HAP-1 (cell line): ENCODE data around the gene CA9.

Source experiments
- DNase-seq, 2 experiments: peaks; one replicate each; pipeline ENCODE4 v3.0.0-alpha.2; 2016 to 2020; ENCODE audit warnings: low spot score in 2 of 2
- H3K27me3 ChIP-seq: fragments of 250-450 bp; sonication (Bioruptor Pico); 2 replicates; pipeline ENCODE4 v1.5.1; 2020; ENCODE audit warnings: low read depth, mild to moderate bottlenecking, moderate library complexity
- H3K36me3 ChIP-seq: fragments of 250-450 bp; sonication (Bioruptor Pico); replicated peaks from 2 replicates; pipeline ENCODE4 v1.5.1; 2020; ENCODE audit warnings: mild to moderate bottlenecking
- H3K4me1 ChIP-seq: fragments of 250-450 bp; sonication (Bioruptor Pico); 2 replicates; pipeline ENCODE4 v1.5.1; 2020; ENCODE audit warnings: mild to moderate bottlenecking
- H3K4me3 ChIP-seq: fragments of 250-450 bp; sonication (Bioruptor Pico); 2 replicates; pipeline ENCODE4 v1.5.1; 2020; ENCODE audit warnings: mild to moderate bottlenecking, moderate library complexity
- H3K9me3 ChIP-seq: fragments of 250-450 bp; sonication (Bioruptor Pico); 2 replicates; pipeline ENCODE4 v1.5.1; 2020; ENCODE audit warnings: mild to moderate bottlenecking, moderate library complexity
- in situ Hi-C: fragments of 300-500 bp; cut with MboI; formaldehyde crosslinking; loops from 3 replicates; pipeline ENCODE4 v1.14.3; 2020; ENCODE audit warnings: low sequenced_read_pairs, inconsistent platforms, mixed read lengths

Gene CA9

DNA sequence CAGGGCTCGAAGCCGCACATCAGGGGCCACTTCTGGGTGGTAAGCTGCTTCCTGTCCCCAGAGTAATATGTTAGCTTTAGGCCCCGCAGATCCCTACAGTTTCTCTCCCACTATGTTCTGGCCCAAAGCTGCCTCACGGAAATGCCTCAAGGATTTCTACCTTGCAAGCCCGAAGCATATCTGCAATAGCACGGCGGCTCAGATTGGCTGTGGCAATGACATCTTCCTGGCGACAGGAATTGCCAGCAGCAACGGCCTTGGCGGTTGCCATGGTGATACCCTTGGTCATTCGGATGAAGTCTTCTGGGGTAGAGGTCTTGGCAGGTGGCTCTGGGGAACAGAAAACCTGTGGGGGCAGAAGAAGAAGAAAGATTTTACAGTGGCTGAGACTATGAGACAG is 26.3 kb downstream of the CA9 start:
- H3K4me1 ChIP-seq = peaks cover 2% of the 10 kb centered on the region; the same call in 1 of the 2 replicates
- H3K9me3 ChIP-seq = no peaks in the 10 kb centered on the region
- H3K4me3 ChIP-seq = no peak overlapping the region
- in situ Hi-C loops = no loop called here
- DNase-seq = no peak
- no peaks in the 10 kb centered on the region for H3K27me3 ChIP-seq
- peaks cover 92% of the 10 kb centered on the region for H3K36me3 ChIP-seq

DNA sequence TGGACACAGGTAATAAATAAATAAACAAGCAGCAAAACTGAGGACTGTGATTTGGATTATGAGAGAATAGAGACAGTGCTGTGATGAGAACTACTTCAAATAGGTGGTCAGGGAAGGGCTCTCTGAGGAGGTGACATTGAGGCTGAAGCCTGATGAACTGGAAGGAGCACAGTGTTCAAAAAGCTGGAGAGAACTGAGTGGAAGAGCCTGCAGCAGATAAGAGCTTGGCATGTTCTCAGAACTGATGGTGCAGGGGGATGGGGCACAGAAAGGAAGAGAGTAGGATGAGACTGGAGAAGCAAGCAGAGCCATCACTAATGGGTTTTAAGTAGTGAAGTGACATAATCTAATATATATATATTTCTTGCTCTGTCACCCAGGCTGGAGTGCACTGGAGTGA is 27.2 kb downstream of the CA9 start:
- no peak overlapping the region for H3K4me3 ChIP-seq
- no peaks in the 10 kb centered on the region for H3K27me3 ChIP-seq
- no peak for DNase-seq
- H3K4me1 ChIP-seq = no peaks in the 10 kb centered on the region
- in situ Hi-C loops = no loop called here
- H3K9me3 ChIP-seq = no peaks in the 10 kb centered on the region
- peaks cover 99% of the 10 kb centered on the region for H3K36me3 ChIP-seq

DNA sequence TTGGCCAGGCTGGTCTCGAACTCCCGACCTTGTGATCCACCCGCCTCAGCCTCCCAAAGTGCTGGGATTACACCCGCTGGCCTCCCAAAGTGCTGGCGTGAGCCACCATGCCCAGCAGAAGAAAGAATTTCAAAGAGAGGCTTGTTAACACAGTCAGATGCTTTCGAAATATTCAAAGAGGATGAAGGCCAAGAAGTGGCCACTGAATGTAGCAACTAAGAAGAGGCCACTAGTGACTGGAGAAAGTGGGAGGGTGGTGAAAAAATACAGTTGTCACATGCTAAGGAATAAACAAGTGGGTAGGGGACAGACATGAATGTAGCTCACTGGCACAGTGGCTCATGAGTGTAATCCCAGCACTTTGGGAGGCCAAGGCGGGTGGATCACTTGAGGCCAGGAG is 29.0 kb downstream of the CA9 start:
- DNase-seq = no peak
- Histone ChIP-seq H3K9me3 (no peaks in the 10 kb centered on the region), H3K27me3 (no peaks in the 10 kb centered on the region), H3K4me1 (no peaks in the 10 kb centered on the region), H3K36me3 (peaks cover 100% of the 10 kb centered on the region), H3K4me3 (no peak overlapping the region)
- in situ Hi-C loops = no loop called here

DNA sequence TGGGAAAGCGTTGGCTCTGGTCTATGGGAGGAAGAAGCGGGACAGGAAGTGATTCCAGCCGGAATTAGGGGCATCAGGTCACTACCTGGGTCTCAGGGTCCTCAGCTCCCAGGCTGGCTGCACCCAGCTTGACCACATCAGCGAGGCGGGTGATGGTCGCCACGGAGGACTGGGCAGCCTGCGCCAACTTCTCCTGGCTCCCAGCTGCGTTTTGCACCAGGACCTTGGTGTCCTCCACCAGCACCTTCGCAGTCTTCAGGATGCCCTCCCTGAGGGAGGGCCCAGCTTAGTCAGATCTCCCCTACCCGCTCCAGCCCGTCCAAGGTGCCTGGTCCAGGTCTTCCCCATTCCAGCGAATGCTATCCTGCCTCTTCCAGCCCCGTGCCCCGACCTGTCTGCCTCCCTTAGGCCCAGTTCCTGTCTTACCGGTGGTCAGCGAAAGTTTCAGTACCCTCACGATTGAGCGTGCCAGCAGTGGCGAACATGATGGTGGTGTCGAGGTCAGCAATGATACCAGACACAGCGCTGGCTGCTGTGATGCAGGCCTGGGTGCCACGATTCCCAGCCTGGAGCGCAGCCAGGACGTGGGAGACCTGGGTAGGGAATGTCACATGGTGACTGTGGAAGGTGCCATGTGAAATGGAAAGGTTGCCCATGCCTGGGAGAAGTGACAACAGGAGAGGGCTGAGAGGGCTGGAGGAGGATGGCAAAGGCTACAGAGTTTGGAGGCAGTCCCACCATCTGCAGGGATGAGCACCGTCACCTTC is 30.4 kb downstream of the CA9 start:
- in situ Hi-C loops = no loop called here
- H3K4me1 ChIP-seq = no peaks in the 10 kb centered on the region
- no peak for DNase-seq
- no peaks in the 10 kb centered on the region for H3K27me3 ChIP-seq
- H3K9me3 ChIP-seq = no peaks in the 10 kb centered on the region
- no peak overlapping the region for H3K4me3 ChIP-seq
- H3K36me3 ChIP-seq = peaks cover 98% of the 10 kb centered on the region

DNA sequence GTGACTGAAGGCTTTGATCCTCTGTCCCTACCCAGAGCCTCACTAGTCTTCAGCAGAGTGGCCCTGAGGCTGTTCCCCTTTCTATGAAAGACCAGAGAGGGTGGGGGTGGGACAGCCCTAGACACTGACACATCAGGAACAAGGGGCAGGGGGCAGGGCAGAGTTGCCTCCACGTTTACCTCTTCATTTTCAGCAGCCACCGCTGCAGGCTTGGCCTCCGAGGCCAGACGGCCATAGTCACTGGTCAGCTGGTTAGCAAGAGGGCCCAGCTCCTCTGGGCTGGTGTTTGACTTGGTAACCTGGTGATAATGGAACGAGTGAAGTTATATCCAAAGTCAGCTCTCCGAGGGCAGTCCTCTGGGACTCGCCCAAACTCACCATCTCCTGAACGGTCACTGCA is 31.6 kb downstream of the CA9 start:
- no peaks in the 10 kb centered on the region for H3K4me1 ChIP-seq
- no peak overlapping the region for H3K4me3 ChIP-seq
- DNase-seq = no peak
- peaks cover 93% of the 10 kb centered on the region for H3K36me3 ChIP-seq
- no peaks in the 10 kb centered on the region for H3K27me3 ChIP-seq
- H3K9me3 ChIP-seq = no peaks in the 10 kb centered on the region
- in situ Hi-C loops = no loop called here

DNA sequence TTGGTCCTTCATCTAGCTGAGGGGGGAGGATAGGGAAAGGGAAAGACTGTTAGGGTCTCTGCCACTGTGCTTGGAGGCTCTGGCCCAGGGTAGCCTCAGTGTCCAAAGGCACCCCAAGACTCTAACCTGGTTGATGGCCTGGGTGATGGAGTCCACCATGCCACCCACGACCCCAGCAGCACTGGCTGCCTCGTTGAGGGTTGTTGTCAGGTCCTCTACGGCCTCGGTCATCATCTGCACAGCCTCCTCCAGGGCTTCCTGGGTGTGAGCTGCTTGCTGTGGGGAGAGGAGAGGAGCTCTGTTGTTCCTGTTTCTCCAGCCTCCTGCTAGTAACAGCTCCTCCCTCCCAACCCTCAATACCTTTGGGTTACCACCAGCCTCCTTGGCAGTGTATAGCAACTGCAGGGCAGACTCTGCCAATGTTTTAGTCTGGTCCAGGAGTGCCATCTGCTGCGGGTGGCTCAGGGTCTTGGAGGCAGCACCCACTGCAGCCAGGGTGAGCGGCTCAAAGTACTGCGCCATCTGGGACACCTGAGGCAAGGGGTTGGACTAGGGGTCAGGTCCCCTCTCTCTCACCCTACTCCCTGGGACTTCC is 32.2 kb downstream of the CA9 start:
- no peak overlapping the region for H3K4me3 ChIP-seq
- no peak for DNase-seq
- H3K36me3 ChIP-seq = peaks cover 93% of the 10 kb centered on the region
- H3K27me3 ChIP-seq = no peaks in the 10 kb centered on the region
- H3K4me1 ChIP-seq = no peaks in the 10 kb centered on the region
- in situ Hi-C loops = no loop called here
- no peaks in the 10 kb centered on the region for H3K9me3 ChIP-seq

DNA sequence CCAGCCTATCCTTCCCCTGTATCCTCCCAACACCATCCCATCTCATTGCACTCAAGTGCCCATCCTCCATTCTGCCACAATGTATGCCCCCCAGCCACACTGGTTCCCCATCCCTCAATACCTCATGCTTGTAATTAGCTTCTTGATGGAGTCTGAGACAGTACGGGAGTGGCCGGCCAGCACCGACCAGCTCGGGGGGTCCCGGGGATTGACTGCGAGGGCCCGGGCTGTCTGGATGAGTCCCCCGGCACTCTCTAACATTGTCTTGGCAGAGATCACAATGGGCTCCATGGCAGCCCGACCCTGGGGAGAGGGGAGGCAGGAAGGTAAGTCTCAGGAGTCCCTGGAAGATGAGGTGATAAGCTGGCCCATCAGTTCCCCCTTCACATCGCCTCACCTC is 33.2 kb downstream of the CA9 start:
- Histone ChIP-seq H3K9me3 (no peaks in the 10 kb centered on the region), H3K36me3 (peaks cover 93% of the 10 kb centered on the region), H3K4me3 (no peak overlapping the region), H3K4me1 (no peaks in the 10 kb centered on the region), H3K27me3 (no peaks in the 10 kb centered on the region)
- DNase-seq = no peak
- in situ Hi-C loops = no loop called here

DNA sequence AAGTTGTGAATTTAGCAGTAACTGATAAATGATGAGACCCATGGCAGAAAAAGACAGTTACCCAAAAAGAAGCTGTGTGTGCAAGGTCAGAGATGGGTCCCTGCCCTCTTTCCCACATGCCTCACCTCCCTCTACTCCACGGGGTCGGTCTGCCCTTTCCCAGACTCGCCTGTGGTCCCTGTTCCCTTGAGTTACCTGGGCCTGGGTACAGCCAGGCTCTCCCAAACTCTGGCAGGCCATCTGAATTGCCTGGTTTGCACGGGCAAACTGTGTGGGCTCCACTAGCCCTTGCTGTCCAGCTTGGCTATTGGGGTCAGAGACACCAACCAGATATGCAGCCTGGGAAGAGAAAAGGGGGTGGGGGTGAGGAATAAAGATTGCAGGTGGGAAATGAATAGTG is 34.4 kb downstream of the CA9 start:
- peaks cover 92% of the 10 kb centered on the region for H3K36me3 ChIP-seq
- no peaks in the 10 kb centered on the region for H3K4me1 ChIP-seq
- no peaks in the 10 kb centered on the region for H3K27me3 ChIP-seq
- H3K4me3 ChIP-seq = no peak overlapping the region
- no peaks in the 10 kb centered on the region for H3K9me3 ChIP-seq
- in situ Hi-C loops = no loop called here
- no peak for DNase-seq

DNA sequence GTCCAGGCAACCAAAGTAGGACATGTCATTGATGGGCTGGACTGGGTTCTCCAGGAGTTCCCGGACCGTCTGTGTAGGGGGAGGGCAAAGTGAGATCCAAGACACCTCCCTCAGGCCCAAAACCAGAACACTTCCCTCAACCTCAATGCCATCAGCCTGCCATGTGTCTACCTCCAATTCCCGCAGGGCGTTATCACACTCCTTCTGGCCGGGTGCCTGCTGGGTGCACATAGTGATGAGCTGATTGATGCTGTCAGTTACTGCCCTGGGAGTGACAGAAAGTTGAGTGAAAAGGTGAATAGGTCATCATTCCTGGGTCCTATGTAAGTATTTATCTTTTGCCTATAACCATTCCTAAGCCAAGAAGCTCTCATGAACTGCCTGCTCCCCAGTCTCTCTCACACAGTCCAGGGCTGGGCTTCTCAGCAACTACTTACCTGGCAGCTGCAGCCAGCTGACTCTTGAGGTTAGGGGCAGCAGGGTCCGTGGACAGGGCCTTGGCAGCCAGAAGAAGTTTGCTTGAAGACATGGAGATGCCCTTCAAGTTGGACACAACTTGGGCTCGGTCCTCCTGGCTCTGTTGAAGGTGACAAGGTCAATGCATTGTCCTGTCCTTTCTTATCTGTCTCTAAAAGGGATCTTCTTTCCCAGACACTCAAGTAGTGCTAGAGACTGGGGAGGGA is 37.2 kb downstream of the CA9 start:
- in situ Hi-C loops = no loop called here
- Histone ChIP-seq H3K36me3 (peaks cover 92% of the 10 kb centered on the region), H3K4me1 (no peaks in the 10 kb centered on the region)

DNA sequence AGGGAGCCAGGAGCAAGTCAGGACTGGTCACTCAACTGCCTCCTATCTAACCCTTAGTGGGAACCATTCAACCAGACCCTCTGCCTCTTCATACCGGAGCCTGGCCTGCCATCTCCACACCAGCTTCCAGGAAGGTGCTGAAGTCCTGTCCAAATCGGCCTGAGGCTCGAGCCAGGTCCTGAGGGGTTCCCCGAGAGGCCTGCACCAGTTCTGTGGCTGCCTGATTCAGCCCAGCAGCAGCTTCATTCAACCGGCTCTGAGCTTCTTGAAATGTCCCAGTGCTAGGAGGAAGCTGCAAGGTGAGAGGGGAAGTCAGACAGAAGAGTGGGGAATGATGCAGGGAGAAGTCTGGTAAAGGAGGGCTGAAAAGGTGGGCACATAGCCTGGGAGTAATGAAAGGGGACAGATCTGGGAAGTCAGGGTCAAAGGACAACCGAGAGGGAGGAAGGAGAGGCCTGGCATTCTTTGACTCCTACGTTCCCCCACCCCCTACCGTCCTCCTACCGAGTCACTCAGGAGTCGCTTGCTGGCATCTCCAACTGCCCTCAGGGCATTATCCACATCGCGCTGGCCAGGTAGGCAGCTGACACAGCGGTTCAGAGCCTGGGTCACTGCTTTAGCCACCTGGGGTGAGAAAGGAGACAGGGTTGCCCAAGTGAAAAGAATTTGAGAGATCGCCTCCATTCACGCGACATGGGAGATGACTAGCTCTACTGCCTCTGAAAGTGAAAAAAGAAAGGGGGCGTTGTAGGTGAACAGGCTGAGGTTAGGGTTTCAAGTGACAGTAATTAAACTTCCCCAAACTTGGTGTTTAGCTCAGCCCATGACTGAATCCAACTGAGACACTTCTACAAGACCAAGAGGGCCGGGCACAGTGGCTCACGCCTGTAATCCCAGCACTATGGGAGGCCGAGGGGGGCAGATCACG is 38.0 kb downstream of the CA9 start:
- peaks cover 91% of the 10 kb centered on the region for H3K36me3 ChIP-seq

More for the DNA sequence above, 37.2 kb downstream of the CA9 start:
- H3K4me3 ChIP-seq = no peak overlapping the region
- DNase-seq = no peak
- no peaks in the 10 kb centered on the region for H3K27me3 ChIP-seq
- H3K9me3 ChIP-seq = no peaks in the 10 kb centered on the region

DNA sequence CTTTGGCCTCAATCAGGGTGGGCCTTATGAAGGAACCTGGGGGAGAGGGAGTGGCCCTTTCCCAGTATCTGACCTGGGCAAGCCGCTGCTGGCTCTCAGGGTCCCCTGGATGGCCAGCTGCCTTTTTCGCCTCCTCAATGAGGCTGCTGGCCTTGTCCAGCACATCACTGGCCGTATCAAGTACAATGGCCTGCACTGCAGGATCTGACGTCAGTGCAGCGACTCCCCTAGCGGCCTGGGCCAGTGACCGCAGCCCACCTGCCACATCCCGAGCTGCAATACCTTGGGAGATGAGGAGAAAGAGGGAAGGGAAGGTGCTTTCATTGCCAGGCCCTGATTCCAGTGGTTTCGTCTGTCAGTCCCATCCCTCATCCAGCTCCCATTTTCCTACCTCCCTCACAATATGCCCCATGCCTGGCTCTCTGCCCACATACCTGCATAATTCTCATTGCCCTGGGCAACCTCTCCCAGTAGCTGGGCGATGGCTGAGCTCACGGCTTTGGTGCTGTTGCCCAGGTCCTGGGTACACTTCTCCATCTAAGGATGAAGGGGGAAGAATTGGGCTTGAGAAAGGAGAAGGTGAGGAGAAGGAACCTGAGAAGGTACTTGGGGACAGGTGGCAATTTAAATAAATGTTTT is 39.2 kb downstream of the CA9 start:
- peaks cover 91% of the 10 kb centered on the region for H3K36me3 ChIP-seq
- no peak for DNase-seq
- in situ Hi-C loops = no loop called here

More for the DNA sequence above, 38.0 kb downstream of the CA9 start:
- in situ Hi-C loops = no loop called here
- H3K9me3 ChIP-seq = no peaks in the 10 kb centered on the region
- no peak overlapping the region for H3K4me3 ChIP-seq
- no peaks in the 10 kb centered on the region for H3K27me3 ChIP-seq
- H3K4me1 ChIP-seq = no peaks in the 10 kb centered on the region
- DNase-seq = no peak

DNA sequence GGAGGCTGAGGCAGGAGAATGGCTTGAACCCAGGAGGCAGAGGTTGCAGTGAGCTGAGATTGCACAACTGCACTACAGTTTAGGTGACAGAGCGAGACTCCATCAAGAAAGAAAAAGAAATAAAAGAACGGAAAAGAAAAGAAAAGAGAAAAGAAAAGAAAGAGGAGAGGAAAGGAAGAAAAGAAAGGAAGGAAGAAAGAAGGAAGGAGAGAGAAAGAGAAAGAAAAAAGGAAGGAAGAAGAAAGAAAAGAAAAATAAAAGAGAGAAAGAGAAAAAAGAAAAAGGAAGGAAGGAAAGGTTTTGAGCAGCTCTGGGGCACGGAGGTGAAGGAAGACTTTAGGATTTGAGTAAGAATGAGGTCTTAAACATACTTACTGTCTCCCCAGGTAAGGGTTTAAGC is 39.9 kb downstream of the CA9 start:
- no peak for DNase-seq
- no peaks in the 10 kb centered on the region for H3K27me3 ChIP-seq
- in situ Hi-C loops = no loop called here
- H3K4me1 ChIP-seq = no peaks in the 10 kb centered on the region
- no peaks in the 10 kb centered on the region for H3K9me3 ChIP-seq
- H3K4me3 ChIP-seq = no peak overlapping the region
- H3K36me3 ChIP-seq = peaks cover 91% of the 10 kb centered on the region

More for the DNA sequence above, 39.2 kb downstream of the CA9 start:
- Histone ChIP-seq H3K4me1 (no peaks in the 10 kb centered on the region), H3K9me3 (no peaks in the 10 kb centered on the region), H3K4me3 (no peak overlapping the region), H3K27me3 (no peaks in the 10 kb centered on the region)

DNA sequence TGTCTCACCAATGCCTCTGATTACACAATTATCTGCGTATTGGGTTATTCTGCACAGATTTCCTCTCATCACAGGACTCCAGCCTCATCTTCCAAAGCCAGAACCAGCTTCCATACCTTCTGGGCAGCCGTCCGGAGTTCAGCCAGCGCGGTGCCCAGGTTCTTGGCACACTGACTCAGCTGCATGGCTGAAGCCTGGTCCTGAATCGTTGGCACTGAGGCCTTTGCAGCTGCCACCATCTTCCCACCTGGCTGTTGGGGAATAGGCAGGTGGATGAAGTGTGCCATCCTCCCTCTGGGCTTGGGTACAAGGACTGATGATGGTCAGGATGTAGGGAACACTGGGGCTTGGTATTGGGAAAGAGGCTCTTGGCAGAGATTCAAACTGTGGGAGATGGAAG is 40.4 kb downstream of the CA9 start:
- in situ Hi-C loops = no loop called here
- H3K4me3 ChIP-seq = no peak overlapping the region
- H3K4me1 ChIP-seq = no peaks in the 10 kb centered on the region
- DNase-seq = no peak
- no peaks in the 10 kb centered on the region for H3K27me3 ChIP-seq
- H3K9me3 ChIP-seq = no peaks in the 10 kb centered on the region
- H3K36me3 ChIP-seq = peaks cover 92% of the 10 kb centered on the region
